Measurements from ENCODE around the gene CAB39.

CAB39 gene

GRCh38 chr2:230779607-230780006 lies 67.0 kb downstream of the CAB39 start:
- DNase-seq (ENCODE audit: low spot score), result no peak
- in situ Hi-C loops (cut with MboI; ENCODE audit: low pct_unique_long_range_greater_than_20kb, low sequenced_read_pairs, unreplicated experiment), result no loop called here
- TF ChIP-seq, protein P1, sequence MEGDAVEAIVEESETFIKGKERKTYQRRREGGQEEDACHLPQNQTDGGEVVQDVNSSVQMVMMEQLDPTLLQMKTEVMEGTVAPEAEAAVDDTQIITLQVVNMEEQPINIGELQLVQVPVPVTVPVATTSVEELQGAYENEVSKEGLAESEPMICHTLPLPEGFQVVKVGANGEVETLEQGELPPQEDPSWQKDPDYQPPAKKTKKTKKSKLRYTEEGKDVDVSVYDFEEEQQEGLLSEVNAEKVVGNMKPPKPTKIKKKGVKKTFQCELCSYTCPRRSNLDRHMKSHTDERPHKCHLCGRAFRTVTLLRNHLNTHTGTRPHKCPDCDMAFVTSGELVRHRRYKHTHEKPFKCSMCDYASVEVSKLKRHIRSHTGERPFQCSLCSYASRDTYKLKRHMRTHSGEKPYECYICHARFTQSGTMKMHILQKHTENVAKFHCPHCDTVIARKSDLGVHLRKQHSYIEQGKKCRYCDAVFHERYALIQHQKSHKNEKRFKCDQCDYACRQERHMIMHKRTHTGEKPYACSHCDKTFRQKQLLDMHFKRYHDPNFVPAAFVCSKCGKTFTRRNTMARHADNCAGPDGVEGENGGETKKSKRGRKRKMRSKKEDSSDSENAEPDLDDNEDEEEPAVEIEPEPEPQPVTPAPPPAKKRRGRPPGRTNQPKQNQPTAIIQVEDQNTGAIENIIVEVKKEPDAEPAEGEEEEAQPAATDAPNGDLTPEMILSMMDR (IDR thresholded peaks at IDR 0.05; ENCODE audit: extremely low read depth, insufficient read depth, missing control alignments), result no peak

DNA sequence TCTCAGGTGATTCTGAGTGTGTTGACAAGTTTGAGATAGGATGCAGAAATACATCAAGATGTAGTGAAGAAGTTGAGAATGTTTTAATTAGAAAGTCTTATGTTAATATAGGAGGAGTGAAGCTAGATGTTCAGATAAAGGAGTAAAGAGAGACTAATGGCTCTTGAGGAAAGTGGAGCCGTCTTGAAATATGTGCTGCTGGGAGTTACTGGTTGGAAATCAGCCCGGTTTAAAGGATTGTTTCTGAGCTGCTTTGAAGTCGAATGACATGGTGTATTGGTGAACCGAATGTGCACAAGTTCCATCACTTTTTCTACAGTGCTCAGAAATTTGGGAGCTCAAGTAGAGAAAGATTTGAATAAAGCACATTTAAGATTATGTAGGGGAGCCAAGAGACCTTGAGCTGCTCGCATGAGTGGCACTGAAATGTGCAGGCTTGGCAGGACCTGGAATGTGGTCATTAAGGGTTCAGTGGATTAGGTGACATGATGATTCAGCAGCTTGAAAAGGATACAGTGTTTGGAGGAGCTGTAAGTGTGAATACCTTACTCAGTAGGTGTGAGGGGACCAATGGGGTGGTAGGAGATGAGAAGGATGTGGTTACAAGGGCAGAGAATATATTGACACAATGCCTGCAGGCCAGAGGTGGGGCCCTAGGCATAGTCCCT lies 68.6 kb downstream of the CAB39 start:
- in situ Hi-C loops (cut with MboI; ENCODE audit: low pct_unique_long_range_greater_than_20kb, low sequenced_read_pairs, unreplicated experiment), result no loop called here
- TF ChIP-seq, protein P1 (IDR thresholded peaks at IDR 0.05; ENCODE audit: extremely low read depth, insufficient read depth, missing control alignments), result no peak
- peak; percentile 33 for DNase-seq (ENCODE audit: low spot score)

DNA sequence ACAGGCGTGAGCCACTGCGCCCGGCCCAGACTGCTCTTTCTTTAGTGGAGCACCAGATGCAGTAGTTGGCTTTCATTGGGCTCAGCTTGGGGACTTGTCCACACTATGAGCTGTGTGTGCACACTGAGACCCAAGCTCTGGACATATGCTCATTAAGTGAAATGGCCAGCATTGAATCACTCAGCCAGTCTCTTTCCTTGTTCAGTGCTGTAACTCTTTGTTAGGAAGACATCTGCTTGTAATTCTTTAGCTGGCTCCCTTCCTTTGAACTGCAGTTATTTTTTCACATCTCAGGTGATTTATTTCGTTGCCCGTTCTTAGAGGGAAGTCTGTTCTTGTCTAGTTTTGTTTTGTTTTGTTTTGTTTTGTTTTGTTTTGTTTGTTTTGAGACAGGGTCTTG lies 70.5 kb downstream of the CAB39 start:
- no peak for DNase-seq (ENCODE audit: low spot score)
- in situ Hi-C loops (cut with MboI; ENCODE audit: low pct_unique_long_range_greater_than_20kb, low sequenced_read_pairs, unreplicated experiment), result no loop called here
- TF ChIP-seq, protein P1 (IDR thresholded peaks at IDR 0.05; ENCODE audit: extremely low read depth, insufficient read depth, missing control alignments), result no peak

DNA sequence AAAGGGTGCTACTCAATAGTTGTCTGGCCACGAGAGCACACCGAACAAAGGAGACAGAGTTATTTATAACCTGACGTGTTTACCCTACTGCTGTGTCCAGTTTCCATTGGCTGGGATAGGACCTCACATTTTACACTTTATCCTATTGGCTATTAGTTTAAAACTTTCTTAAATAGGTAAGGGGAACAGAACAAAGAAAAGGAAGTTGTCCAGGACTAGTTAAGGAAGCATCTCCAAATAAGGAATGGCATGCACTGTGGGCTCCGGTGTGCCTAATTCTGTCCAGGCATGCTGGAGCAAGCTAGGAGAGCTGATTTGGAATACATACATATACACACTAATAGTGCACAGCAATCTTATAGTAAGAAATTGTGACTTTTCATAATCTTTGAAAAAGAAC lies 72.2 kb downstream of the CAB39 start:
- in situ Hi-C loops (cut with MboI; ENCODE audit: low pct_unique_long_range_greater_than_20kb, low sequenced_read_pairs, unreplicated experiment), result no loop called here
- TF ChIP-seq, protein P1 (IDR thresholded peaks at IDR 0.05; ENCODE audit: extremely low read depth, insufficient read depth, missing control alignments), result no peak
- no peak for DNase-seq (ENCODE audit: low spot score)

DNA sequence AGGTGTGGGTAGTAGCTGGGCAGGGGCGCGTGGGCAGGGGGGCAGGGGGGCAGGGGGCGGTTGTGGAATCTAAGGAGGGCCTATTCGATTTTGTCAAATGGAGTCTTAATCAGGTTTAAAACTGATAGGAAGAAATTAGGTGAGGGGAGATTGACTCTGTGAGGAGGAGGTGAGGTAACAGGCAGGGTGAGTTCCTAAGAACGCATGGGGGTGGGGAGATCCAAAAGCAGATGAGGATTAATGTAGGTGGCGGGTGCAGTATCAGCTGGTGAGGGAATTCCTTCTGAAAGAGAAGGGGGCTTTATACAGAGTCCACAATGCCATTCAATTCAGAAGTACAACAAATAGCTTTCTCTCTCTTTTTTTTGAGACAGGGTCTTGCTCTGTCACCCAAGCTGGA lies 72.7 kb downstream of the CAB39 start:
- DNase-seq (ENCODE audit: low spot score), result no peak
- TF ChIP-seq, protein P1 (IDR thresholded peaks at IDR 0.05; ENCODE audit: extremely low read depth, insufficient read depth, missing control alignments), result no peak
- in situ Hi-C loops (cut with MboI; ENCODE audit: low pct_unique_long_range_greater_than_20kb, low sequenced_read_pairs, unreplicated experiment), result no loop called here

- no peak for DNase-seq (ENCODE audit: low spot score)
- in situ Hi-C loops (cut with MboI; ENCODE audit: low pct_unique_long_range_greater_than_20kb, low sequenced_read_pairs, unreplicated experiment), result no loop called here
- TF ChIP-seq, protein P1 (IDR thresholded peaks at IDR 0.05; ENCODE audit: extremely low read depth, insufficient read depth, missing control alignments), result no peak
Observed at GRCh38 chr2:230787101-230787500, 74.5 kb downstream of the CAB39 start.
